Left lobe of liver (tissue), 2 donors: ENCODE results near the gene HNF1B. TPM values are rescaled to one million over a fixed set of nuclear protein-coding genes. Genes with fewer than 3 reads are reported as not detected.
A peak's percentile ranks its signal among the peaks of the same experiment; 100 is the strongest.

ENCODE experiments used
- ATAC-seq: fragments of 200-7000 bp; cut with Tn5 transposase; one replicate; pipeline ENCODE4 v1.9.1; 2020; ENCODE audit warnings: mild to moderate bottlenecking, moderate library complexity
- DNase-seq: peaks from one replicate; pipeline ENCODE4 v3.0.0-alpha.2; 2020; ENCODE audit warnings: low spot score
- total RNA-seq: library from RNA; stranded (reverse); gene quantifications from one replicate; pipeline ENCODE4 v1.2.1, GENCODE V29; 2021
- donor health status: DM: no; HTN: no; CAD: no; lungs with moderate emphysema.
- donor health status: DM: no; HTN: yes; CAD: no.

The HNF1B gene
- total RNA-seq, 1 donor from 2014 or later: 8.4 TPM

- ATAC-seq: no peak
- DNase-seq: no peak
Observed at GRCh38 chr17:37737081-37737480, 7.8 kb downstream of the HNF1B start.

- ATAC-seq: no peak
- no peak for DNase-seq
Observed at GRCh38 chr17:37736428-37736827, 8.4 kb downstream of the HNF1B start.

GRCh38 chr17:37735165-37735564, 9.7 kb downstream of the HNF1B start:
- DNase-seq: no peak
- ATAC-seq: no peak

- DNase-seq (no peak), ATAC-seq (no peak)
Observed at GRCh38 chr17:37732316-37732715, 12.5 kb downstream of the HNF1B start.

- no peak for ATAC-seq
- no peak for DNase-seq
Observed at GRCh38 chr17:37731056-37731455, 13.8 kb downstream of the HNF1B start.

GRCh38 chr17:37729905-37730304, 15.0 kb downstream of the HNF1B start:
- ATAC-seq: no peak
- no peak for DNase-seq

GRCh38 chr17:37726891-37727675, 17.8 kb downstream of the HNF1B start:
- DNase-seq (no peak), ATAC-seq (peak; percentile 58)

GRCh38 chr17:37726248-37726647, 18.6 kb downstream of the HNF1B start:
- ATAC-seq: no peak

GRCh38 chr17:37725601-37726146, 19.2 kb downstream of the HNF1B start:
- ATAC-seq (no peak), DNase-seq (no peak)

More at GRCh38 chr17:37726248-37726647, 18.6 kb downstream of the HNF1B start:
- DNase-seq: no peak

- DNase-seq (no peak), ATAC-seq (no peak)
Observed at GRCh38 chr17:37725021-37725595, 19.8 kb downstream of the HNF1B start.

- ATAC-seq (no peak), DNase-seq (no peak)
Observed at GRCh38 chr17:37720989-37721388, 23.9 kb downstream of the HNF1B start.

GRCh38 chr17:37719866-37720265, 25.0 kb downstream of the HNF1B start:
- no peak for DNase-seq
- ATAC-seq: no peak

GRCh38 chr17:37718324-37719048, 26.4 kb downstream of the HNF1B start:
- DNase-seq (no peak), ATAC-seq (peak; percentile 3)

- ATAC-seq: no peak
Observed at GRCh38 chr17:37717627-37718323, 27.1 kb downstream of the HNF1B start.

GRCh38 chr17:37714897-37715296, 30.0 kb downstream of the HNF1B start:
- DNase-seq: no peak
- ATAC-seq: no peak

More at GRCh38 chr17:37717627-37718323, 27.1 kb downstream of the HNF1B start:
- no peak for DNase-seq

GRCh38 chr17:37713624-37714023, 31.2 kb downstream of the HNF1B start:
- no peak for DNase-seq
- ATAC-seq: no peak

GRCh38 chr17:37713028-37713431, 31.8 kb downstream of the HNF1B start:
- DNase-seq (peak; percentile 84), ATAC-seq (peak; percentile 62)

- ATAC-seq: no peak
- no peak for DNase-seq
Observed at GRCh38 chr17:37711113-37711512, 33.7 kb downstream of the HNF1B start.

- DNase-seq: peak; percentile 63
- no peak for ATAC-seq
Observed at GRCh38 chr17:37710344-37710886, 34.4 kb downstream of the HNF1B start.

- peak; percentile 73 for ATAC-seq
- peak; percentile 84 for DNase-seq
Observed at GRCh38 chr17:37708616-37709212, 36.1 kb downstream of the HNF1B start.
